DND-41 (cell line): ENCODE results near the gene FAM133A.

Experiments used
- CTCF ChIP-seq: IDR thresholded peaks from 2 replicates; pipeline ENCODE4 v1.5.1; 2012; ENCODE audit warnings: borderline replicate concordance, low read length, moderate library complexity, mild to moderate bottlenecking; ENCODE audit not compliant: poor library complexity, severe bottlenecking; ENCODE audit errors: extremely low read depth
- EZH2 ChIP-seq: IDR thresholded peaks from 3 replicates; pipeline ENCODE4 v1.6.1; 2012; ENCODE audit warnings: borderline replicate concordance, low read depth, mild to moderate bottlenecking, moderate library complexity, low read length, inconsistent platforms; ENCODE audit not compliant: severe bottlenecking

DNA sequence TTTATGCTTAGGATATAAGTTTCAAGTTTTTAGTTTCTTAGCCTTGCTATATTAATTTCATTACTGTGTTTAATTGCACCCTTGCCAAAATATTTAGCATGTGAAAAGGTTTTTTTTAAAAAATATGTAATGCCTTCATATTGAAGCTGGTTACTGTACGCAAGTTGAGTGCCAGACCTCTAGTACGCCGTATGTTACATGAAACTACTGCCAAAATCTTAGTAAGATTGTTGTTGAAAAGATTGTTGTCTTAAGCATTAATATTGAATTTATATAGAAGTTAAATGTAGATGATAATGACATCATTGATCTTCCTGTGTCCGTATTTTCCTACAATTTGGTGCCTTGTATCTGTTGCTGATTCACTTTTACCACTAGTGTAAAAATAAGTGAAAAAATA lies 37.1 kb downstream of the FAM133A start:
- TF ChIP-seq EZH2 (no peak), CTCF (no peak)
